GM21528 (cell line): ENCODE results near the gene GASK1B.

Experiments used
- ATAC-seq: cut with Tn5 transposase; IDR thresholded peaks from one replicate; pipeline ENCODE4 v1.9.1; 2021; ENCODE audit warnings: mild to moderate bottlenecking, moderate library complexity; ENCODE audit not compliant: unreplicated experiment, low FRiP score

Gene GASK1B

DNA sequence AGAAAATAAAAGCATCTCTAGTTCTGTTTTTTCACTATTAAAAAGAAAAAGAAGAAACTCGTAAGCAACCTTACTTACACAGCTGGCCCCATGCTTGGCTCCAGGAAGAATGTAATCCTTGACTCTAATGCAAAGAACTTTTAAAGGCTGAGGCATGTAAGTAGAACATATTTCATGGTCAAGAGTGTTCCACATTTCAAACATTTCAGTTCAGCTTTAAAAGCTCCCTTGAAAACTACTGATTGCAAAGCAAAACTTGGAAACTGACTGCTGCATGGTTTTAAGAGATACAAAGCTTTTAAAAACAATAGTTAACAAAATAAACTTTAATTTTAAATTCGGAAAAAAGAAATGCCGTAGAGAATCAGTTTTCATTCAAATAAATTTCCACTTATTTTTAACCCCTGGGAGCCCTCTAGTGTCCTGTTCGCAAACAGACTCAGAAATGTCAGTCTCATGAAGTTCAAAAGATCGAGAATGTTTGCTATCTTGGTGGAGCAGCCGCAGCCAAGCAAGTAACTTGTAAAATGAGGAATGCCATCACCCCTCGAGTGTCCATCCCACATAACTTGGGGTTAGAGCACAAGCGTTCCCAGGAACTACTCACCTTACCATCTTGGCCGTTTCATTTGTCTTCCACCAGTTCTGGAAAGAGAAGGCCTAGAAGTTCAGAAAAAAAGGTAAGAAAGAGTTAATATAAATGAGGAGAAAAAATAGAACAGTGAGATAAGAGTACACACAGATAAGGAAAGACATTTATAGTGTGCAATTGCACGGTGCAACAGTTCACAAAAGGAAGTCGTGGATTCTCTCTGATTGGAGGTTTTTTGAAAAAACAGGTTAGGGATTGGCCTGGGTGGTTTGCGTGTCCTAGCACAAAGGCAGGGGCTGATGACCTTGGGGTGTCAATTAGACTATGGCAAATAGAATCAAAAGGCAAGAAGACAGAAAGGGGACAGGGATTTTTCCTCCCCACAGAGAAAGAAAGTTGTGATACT, at the start of gene GASK1B:
TSS of gene GASK1B (minus strand) at position 765 of the 998 bp plus-strand sequence. CDS start 1,650 bp downstream, outside the sequence.
- ATAC-seq = peak; percentile 44

DNA sequence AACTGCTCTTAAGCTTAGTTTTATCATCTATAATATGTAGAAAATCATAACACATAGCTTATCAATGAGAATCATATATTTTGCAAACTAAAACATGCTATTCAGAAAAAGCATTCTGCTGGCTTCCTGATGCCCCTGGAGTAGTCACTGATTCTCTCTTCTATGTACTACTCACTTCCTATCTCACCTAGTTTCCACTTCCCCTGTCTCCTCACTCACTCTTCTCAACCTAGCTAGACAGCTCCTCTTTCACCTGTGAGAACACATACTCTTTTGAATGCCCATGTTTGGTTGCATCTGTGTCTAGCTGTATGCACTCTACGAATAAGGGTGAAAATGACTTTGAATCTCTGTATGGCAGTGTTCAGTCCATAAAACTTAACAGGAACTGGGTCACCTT, 46.8 kb upstream of the GASK1B start:
- no peak for ATAC-seq

DNA sequence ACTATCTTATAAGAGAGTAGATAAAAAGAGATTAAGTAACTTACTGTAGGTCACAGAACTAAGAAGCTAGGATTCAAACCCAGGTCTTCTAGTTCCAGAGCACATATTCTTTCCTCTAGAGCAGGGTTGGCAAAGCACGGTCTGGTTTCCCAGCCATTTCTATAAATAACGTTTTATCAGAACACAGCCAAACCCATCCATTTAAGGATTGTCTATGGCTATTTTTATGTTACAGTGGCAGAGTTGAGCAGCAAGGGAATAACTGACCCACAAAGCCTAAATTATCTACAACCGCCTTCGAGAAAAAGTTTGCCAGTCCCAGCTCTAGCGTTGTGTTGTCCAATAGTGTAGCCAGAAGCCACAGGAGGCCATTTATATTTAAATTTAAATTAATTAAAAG, 44.9 kb upstream of the GASK1B start:
- no peak for ATAC-seq

DNA sequence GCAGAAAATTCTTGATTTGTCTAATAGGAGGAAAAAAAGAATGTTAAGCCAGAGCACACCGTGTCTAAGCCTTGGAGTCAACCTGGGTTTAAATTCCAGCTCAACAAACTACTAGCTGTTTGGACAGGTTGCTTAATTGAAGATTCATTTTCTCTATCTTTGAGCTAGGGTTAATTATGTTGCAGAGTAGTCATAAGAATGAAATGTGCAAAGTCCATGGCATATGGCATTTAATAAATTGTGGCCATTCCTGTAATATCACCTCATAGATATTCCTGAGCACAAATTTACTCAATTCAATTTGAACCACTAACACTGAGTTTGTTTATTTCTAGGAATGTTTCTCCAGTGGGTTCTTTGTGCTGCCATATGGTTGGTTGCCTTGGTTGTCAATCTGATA, 42.0 kb upstream of the GASK1B start:
- ATAC-seq = no peak

- no peak for ATAC-seq
These were observed 40.6 kb upstream of the GASK1B start for GRCh38 chr4:158213466-158213865.

- ATAC-seq = no peak
These were observed 38.4 kb upstream of the GASK1B start for GRCh38 chr4:158211222-158211621.

GRCh38 chr4:158209825-158210807, 37.3 kb upstream of the GASK1B start, which contains the start of gene TMEM144:
TSS of gene TMEM144 (plus strand) at chr4:158210486. CDS start at chr4:158212668, 2,182 bp downstream.
- peak; percentile 93 for ATAC-seq

GRCh38 chr4:158208963-158209640, 36.3 kb upstream of the GASK1B start:
- peak; percentile 53 for ATAC-seq

GRCh38 chr4:158203929-158204328, 31.1 kb upstream of the GASK1B start:
- no peak for ATAC-seq

DNA sequence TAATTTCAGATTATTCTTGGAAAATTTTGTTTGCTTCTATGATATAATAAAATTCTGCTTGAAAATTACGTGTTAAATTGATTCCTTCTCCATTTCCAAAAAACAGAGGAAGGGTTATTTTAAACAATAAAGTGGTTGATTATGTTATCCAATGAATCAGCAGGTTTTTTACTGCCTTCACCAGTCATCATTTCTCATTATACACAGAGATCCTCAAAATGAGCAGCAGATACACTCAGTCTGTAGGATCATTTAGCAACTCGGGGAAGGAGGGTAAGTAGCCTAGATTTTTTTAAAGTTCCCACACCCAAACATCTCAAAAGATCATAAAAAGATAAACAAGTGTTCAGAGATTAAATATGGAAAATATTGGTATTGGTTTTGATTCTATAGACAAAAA, 30.6 kb upstream of the GASK1B start:
- no peak for ATAC-seq

DNA sequence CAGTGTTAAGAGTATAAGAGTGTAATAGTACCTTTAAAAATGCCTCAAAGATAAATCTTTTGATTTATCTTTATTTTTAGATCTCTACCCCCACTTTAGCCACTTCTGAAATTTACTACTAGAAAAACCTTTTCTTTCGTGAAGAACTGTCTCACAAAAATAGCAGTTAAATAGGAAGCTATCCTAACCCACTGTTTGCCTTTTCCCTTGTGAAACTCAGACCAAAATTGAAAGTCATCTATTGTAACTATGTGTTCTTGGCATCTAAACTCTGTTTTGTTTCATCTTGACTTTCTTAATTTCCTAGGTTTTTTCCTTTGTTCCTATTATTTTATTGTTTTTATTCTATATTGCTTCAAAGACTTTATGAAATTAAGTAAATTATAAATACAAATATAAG, 29.7 kb upstream of the GASK1B start:
- ATAC-seq = no peak

DNA sequence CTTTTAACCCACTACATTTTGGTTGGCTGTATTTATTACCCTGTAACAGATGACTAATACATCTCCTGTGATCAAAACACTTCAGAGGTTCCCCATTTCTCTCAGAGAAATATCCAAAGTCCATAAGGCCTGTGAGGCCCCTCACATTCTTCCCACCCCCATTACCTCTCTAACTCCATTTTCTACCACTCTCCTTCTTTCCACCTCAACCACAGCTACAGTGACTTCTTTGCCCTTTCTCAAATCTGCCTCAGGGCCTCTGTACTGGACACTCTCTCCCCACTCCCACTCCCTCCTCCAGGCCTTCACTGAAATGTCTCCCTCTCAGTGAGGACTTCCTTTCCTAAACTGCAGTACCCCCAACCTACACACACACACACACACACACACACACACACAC, 29.1 kb upstream of the GASK1B start:
- no peak for ATAC-seq

GRCh38 chr4:158201322-158201721, 28.5 kb upstream of the GASK1B start:
- no peak for ATAC-seq

DNA sequence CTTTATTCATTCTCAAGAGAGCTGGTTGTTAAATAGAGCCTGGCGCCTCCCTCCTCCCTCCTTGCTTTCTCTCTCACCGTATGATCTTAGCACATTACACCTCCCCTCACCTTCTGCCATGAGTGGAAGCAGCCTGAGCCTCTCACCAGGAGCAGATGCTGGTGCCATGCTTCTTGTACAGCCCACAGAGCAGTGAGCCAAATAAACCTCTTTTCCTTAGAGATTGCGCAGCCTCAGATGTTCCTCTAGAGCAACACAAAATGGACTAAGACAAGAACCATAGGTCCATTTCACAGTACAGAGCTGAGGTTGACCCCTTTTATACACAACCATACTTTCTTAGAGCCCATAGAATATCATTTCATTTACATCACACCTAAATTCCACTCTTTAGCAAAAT, 27.4 kb upstream of the GASK1B start:
- ATAC-seq = no peak

GRCh38 chr4:158197194-158197776, 24.5 kb upstream of the GASK1B start:
- ATAC-seq = no peak

DNA sequence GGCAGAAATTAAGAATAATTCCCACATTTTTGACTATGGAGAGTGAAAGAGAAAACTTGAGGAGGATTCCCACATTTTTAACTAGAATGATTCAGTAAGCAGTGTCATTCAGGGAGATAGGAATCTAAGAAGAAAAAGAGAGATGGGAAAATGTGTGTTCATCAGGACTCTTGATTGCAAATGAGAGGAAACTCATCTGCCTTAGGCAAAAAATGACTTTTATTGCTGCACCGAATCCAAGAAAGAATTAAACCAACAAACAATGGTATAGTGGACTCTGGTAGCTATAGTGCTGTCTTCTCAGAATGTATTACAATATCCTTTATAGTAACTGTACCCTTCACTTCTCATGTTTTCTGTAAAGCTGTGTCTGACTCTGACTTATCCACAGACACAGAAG, 22.5 kb upstream of the GASK1B start:
- ATAC-seq = no peak

DNA sequence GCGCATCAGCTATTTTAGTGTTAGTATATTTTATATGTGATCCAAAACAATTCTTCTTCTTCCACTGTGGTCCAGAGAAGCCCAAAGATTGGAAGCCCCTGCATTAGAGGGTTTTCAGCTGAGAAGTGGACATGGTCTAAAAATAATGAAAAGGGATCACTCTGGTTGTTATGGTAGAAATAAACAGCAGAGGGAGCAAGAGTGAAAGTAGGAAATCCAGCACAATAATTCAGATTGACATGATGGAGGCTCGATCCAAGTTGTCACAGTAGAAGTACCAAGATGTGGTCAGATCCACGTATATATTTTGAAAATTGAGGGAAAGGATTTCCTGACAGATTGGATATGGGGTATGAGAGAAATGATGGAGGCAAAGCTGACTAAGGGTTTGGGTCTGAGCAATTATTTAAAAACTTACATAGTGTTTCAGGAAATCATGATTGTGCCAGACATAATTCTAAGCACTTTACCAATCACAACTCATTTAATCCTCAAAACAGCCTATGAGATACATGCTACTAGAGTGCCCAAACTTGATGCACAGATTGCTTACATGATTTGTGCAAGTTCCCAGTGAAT, 20.4 kb upstream of the GASK1B start:
- peak; percentile 70 for ATAC-seq

DNA sequence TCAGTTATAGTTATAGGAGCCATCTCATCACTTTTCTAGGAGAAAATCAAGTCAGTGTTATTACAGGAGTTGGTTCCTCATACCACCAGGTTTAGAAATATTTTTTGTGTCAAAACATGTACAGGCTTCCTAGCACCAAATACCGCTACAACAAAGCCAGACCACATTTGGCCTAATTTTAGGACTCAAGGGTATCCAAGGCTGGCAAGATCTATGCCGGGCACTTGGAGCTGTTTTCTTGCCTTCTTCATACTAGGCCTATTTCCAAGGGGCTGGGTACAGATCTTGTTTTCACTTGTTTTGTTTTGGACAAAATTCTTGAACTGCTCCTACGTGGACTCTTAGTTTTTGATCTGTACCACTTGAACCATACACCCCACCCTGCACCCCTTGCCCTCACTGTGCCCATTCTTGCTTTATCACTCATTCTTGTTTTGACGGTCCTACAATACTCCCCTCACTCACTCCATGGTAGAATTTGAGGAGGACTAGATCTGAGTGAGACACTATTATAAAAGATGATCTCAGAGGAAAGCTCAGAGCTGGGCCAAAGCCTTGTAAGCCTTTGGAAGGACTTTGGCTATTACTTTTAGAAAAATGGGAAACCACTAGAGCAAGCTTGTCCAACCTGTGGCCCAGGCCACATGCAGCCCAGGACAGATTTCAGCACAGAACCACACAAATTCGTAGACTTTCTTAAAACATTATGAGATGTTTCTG, 19.8 kb upstream of the GASK1B start:
- no peak for ATAC-seq

DNA sequence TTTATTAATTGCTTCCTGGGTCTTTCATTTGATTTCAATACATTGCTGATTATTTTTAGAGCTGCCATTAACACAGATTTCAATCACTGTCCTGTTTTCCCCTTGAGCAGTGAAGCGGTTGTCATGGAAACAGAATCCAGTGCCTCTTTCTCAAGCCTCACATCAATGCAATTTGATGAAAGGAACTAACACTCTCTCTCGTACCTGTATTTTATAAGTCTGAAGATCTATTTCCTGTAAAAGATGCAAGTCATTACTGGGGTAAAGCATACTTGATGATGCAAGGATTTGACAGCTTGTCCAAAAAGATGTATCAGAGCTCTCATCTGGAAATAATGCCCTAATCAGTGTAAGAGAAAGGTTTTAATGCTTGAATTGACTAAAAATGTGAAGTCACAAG, 17.9 kb upstream of the GASK1B start:
- ATAC-seq = no peak
